HG03439 (cell line): ENCODE data around the gene PPP1CA.

Source experiments
- ATAC-seq: cut with Tn5 transposase; IDR thresholded peaks from one replicate; pipeline ENCODE4 v1.9.1; 2021; ENCODE audit warnings: mild to moderate bottlenecking, moderate library complexity; ENCODE audit not compliant: unreplicated experiment

Gene PPP1CA

GRCh38 chr11:67418476-67419281 lies 17.0 kb upstream of the PPP1CA start:
- no peak for ATAC-seq

- no peak for ATAC-seq
Observed at GRCh38 chr11:67417425-67417824, 15.8 kb upstream of the PPP1CA start.

DNA sequence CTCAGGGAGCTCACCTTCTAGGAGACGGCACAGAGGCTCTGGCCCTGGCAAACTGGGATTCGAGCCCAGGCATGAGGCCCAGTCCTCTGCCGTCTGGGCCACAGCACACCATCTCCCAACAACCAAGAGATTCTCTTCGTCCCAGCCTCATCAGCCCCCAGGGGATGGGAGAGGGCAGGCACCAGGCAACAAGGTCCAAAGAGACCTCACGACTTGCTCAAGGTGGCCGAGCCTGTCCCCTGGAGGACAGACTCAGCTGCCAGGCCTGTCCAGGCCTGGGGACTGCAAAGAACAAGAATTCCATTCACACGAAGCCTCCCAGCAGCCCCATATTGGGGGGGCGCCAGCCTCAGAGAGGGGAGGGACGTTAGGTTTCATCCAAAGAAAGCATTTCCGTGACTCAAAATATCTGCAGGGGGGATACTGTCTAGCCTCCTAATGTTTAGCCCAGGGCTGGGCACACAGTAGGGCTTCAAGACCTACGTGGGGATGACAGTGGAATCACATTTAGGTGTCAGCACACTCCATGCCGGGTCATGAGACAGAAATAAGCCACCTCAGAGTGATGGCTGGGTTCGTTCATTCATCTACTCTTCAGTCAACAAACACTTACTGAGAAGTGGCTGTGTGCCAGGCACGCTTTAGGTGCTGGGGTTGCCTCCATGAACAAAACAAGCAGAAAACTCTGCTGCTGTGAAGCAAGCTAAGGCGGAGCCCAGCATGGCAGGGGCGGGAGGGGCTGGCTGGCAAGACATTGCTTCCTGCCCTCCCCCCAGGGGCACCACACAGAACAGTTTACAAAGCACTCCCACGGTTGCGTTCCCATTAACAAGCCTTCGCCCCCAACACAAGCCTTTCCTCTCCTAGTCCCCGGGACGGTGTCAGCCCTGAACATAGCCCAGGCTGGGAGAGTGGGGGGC lies 15.0 kb upstream of the PPP1CA start:
- ATAC-seq = no peak

DNA sequence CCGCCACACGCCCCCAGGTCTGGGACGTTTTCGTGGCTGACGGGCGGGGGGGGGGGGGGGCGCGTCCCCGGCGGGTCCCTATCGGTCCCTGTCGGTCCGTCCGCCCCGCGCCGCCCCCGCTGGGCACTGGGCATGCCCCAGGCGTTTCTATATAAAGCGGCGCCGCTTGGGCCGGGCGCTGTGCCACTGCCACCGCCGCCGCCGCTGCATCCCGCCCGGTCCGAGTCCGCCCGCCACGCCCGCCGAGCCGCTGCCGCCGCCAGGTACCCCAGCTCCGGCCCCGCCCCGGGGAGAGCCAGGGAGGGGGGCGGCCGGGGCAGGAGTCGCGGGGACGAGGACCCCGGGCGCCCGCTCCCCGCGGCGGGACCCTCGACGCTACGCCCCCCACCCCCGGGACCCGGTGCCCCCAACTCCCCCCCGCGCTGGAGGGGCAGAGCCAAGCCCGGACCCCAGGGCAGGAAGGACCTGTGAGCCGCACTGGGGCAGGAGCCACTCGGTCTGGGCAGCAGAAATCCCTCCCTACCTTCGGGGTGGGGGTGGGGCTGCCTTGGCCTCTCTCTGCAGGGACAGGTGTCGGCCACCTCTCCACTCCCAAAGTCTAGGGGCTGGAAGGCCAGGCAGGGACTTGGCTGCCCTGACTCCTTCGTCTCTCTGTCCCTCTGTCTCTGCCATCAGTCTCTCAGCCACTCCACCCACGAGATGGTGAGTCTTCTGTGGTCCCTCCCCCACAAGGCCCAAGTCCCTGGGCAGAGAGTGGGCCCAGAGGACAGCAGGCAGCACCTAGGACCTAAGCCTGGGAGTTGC lies 14.0 kb upstream of the PPP1CA start, which contains the start of gene CARNS1:
Gene CARNS1 (plus strand): TSS at position 178 of the 804 bp plus-strand sequence. CDS start 522 bp downstream, at position 700.
- no peak for ATAC-seq

GRCh38 chr11:67413266-67413849 lies 11.7 kb upstream of the PPP1CA start:
- ATAC-seq = no peak

GRCh38 chr11:67412495-67413179 lies 11.0 kb upstream of the PPP1CA start:
- ATAC-seq = no peak

- ATAC-seq = no peak
Observed at GRCh38 chr11:67411785-67412152, 10.1 kb upstream of the PPP1CA start.

GRCh38 chr11:67410984-67411784 lies 9.5 kb upstream of the PPP1CA start:
- no peak for ATAC-seq

DNA sequence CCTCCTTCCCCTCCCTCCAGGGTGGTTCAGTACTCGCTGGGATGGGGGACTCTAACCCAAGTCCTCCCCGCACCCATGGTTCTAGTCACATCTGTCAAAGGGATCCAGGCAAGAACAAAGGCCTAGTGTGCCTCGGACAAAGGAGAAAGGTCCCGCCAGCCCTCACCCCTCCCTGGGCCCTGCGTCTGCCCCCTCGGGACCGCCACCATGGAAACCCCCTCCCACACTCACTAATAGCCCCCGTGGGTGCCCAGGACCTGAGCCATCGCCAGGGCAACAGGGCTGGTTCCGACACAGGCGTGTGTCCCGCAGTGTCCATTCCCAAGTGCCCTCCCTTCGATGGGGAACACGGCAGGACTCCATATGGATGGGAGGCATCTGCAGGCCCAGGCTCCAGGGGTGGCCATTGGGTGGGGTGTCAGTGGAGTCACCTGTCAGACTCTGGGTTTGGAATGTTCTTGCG lies 8.7 kb upstream of the PPP1CA start:
- ATAC-seq = no peak

GRCh38 chr11:67409781-67410368 lies 8.2 kb upstream of the PPP1CA start:
- no peak for ATAC-seq

DNA sequence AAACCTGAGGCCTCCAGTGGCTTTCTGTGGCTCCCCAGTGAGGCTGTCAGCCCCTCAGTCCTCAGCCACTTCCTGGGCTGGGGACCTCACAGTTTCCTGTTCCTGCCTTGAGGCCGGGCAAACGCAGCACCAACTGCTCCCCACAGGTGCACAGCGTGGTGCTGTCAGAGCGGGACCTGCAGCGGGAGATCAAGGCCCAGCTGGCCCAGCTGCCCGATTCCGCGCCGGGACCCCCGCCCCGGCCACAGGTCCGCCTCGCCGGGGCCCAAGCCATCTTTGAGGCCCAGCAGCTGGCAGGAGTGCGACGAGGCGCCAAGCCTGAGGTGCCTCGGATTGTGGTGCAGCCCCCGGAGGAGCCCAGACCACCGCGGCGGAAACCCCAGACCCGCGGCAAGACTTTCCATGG lies 7.6 kb upstream of the PPP1CA start:
- no peak for ATAC-seq

DNA sequence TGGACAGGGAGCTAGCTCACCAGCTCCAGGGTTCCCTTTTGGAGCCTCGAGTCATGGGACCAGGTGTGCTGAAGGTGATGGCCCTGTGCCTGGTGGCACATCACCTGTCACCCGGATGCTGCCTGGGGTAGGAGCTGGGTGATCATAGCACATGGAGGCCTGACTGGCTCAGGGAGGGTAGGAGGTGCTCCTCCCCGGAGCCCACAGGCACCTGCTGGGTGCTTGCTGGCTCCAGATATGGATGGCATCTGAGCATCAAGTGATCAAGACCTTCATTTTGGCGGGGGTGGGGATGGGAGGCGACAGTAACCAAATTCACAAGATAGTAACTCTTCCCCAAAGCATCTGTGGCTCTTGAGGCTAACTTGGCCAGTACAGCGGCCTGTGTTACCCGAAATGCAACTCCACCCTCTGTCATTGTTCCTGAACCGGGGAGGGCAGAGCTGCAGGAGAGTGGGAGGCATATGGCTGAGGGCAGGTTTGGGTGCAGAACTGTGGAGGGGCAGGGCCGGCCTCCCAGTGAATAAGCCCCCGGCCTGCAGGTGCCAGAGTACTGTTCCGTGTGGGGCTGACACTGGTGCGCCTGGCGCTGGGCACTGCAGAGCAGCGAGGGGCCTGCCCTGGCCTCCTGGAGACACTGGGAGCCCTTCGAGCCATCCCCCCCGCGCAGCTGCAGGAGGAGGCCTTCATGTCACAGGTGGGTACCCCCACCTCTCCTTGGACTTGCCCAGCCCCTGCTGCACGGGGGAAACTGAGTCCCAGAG lies 7.0 kb upstream of the PPP1CA start:
- ATAC-seq = no peak

DNA sequence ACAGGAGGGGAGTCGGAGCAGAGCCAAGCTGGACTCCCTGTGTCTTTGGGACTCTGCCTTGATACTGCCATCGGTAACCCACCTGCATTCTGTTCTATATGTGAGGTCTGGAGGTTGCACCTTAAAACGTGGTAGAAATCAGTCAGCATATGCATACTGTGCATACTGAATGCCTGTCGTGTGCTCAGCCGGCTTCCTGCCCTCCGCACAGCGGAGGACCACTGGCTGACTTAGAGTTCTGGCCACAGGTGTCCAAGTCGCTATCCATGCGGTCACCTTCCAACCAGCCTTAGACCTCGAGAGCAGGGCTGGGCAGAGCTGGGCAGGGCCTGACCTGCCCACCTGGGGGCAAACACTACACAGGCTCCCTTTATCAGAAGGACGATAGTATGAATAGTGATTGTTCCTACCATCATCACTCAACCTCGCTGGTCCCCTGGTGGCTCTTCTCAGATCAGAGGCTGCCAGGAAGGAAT lies 6.1 kb upstream of the PPP1CA start:
- ATAC-seq = no peak

DNA sequence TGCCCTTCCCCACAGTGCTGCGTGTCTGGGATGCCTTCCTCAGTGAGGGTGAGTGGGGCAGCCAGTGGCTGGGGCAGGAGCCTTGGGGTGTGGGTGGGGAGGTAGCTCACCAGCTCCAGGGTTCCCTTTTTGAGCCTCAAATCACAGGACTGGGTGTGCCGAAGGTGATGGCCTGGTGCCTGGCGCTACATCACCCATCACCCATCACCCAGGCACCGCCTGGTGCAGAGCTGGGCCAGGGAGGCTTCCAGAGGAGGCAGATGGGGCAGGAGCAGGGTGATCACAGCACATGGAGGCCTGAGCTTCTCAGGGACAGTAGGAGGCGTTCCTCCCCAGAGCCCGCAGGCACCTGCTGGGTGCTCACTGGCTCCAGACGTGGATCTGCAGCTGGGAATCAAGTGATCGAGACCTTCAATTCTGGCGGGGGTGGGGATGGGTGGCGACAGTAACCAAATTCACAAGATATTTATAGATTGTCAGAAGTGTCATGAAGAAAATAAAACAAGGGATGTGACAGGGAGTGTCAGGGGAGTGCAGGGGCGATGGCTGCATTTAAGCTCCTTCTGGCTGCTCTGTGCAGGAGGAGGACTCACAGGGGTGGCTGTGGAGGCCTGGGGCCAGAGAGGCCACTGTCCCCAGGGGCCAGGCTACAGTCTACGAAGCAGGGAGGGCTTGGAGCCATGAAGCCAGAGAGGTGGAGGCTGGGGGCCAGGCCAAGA lies 5.5 kb upstream of the PPP1CA start:
- ATAC-seq = no peak

DNA sequence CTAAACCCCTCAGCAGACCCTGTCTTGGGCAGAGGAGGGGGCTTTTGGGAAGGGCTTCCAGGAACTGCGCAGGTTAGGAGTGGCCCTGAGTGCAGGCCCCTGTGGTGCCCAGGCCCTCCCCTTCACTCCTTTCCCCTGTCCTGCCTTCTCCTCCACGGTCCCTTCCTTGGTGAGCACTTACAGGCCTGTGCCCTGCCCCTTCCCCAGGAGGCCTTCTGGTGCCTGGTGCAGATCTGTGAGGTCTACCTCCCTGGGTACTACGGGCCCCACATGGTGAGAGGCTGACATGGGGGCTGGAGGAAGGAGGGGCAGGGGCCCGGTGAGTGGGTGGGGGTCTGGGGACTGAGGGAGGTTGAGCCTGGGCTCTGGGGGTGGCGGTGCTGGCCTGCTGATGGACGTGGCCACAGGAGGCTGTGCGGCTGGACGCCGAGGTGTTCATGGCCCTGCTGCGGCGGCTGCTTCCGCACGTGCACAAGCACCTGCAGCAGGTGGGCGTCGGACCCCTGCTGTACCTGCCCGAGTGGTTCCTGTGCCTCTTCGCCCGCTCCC lies 4.8 kb upstream of the PPP1CA start:
- ATAC-seq = no peak

GRCh38 chr11:67405688-67406339 lies 4.2 kb upstream of the PPP1CA start:
- ATAC-seq = no peak

DNA sequence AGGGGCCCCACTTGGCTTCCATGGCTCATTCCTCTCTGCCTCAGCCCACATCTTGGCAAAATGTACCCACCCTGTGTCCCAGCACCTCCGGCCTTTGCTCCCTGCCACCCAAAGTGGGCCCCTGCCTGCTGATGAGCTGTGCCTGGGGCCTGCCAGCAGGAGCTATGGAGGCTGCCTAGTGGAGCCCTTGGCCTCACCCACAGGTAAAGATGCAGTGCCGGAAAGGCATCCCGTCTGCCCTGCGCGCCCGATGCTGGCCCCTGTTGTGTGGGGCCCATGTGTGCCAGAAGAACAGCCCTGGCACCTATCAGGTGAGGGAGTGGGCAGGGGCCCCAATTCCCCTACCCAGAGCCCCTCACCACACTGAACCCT lies 3.5 kb upstream of the PPP1CA start:
- no peak for ATAC-seq
